Measurements from ENCODE around the gene CENPE. TPM values are rescaled to one million over a fixed set of nuclear protein-coding genes. Genes with fewer than 3 reads are reported as not detected.

CENPE gene
- total RNA-seq, 1 donor from 2014 or later = 95.2 TPM

DNA sequence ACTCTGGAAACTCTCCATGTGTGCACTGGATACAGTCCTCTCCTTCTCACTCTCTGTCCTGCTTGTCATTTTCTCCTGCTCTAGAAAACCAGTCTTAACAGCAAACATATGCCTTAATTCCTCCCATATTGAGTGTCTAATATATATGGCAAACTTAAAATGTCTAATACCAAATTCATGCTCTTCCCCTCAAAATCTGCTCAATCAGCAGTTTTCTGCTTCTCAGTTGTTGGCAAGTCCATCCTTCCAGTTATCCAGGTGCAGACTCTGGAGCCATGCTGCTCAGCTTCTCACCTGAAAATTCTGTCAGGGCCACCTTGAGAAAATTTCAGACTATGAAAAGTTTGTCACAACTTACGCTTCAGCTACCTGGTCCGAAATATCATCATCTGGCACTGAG, 3.1 kb upstream of the CENPE start:
- Histone ChIP-seq H3K79me2 (ENCODE audit: low read depth) (peaks cover 19% of the 10 kb centered on the region), H3K4me3 (no peak overlapping the region), H3K4me1 (peaks cover 10% of the 10 kb centered on the region), H3K27me3 (no peaks in the 10 kb centered on the region), H3K9ac (no peak overlapping the region), H3K36me3 (peaks cover 5% of the 10 kb centered on the region), H4K20me1 (ENCODE audit: low read depth) (no peaks in the 10 kb centered on the region), H2AFZ (replicated peaks) (peak overlapping the region; percentile 60), H3K27ac (no peak overlapping the region), H3K9me3 (ENCODE audit: low read depth) (no peaks in the 10 kb centered on the region), H3K4me2 (no peak overlapping the region), H3F3A (ENCODE audit: low read depth) (no peaks in the 10 kb centered on the region)
- TF ChIP-seq, protein P1, sequence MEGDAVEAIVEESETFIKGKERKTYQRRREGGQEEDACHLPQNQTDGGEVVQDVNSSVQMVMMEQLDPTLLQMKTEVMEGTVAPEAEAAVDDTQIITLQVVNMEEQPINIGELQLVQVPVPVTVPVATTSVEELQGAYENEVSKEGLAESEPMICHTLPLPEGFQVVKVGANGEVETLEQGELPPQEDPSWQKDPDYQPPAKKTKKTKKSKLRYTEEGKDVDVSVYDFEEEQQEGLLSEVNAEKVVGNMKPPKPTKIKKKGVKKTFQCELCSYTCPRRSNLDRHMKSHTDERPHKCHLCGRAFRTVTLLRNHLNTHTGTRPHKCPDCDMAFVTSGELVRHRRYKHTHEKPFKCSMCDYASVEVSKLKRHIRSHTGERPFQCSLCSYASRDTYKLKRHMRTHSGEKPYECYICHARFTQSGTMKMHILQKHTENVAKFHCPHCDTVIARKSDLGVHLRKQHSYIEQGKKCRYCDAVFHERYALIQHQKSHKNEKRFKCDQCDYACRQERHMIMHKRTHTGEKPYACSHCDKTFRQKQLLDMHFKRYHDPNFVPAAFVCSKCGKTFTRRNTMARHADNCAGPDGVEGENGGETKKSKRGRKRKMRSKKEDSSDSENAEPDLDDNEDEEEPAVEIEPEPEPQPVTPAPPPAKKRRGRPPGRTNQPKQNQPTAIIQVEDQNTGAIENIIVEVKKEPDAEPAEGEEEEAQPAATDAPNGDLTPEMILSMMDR (IDR thresholded peaks at IDR 0.05) = no peak
- TF ChIP-seq EZH2phosphoT487 (IDR thresholded peaks at IDR 0.05) (no peak), EZH2 (IDR thresholded peaks at IDR 0.05) (no peak)
- Mint-ChIP-seq H3K9me3 (no peaks in the 10 kb centered on the region), H3K36me3 (no peaks in the 10 kb centered on the region), H3K4me1 (peaks cover 14% of the 10 kb centered on the region), H3K27ac (no peak overlapping the region), H3K4me3 (no peak overlapping the region), H3K27me3 (ENCODE audit: insufficient read depth, low read depth) (no peaks in the 10 kb centered on the region)
- no peak for DNase-seq (ENCODE audit: low spot score)

DNA sequence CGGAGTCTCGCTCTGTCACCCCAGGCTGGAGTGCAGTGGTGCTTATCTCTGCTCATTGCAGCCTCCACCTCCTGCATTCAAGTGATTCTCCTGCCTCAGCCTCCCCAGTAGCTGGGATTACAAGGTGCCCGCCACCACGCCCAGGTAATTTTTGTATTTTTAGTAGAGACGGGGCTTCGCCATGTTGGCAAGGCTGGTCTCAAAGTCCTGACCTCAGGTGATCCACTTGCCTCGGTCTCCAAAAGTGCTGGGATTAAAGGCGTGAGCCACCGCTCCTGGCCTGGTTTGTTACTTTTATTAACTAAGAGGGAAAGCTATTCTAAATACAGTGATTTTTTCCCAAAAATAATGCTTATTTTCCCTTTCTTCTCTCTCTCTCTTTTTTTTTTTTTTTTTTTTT, 866 bp upstream of the CENPE start:
- Mint-ChIP-seq H3K36me3 (peaks cover 6% of the 10 kb centered on the region), H3K9me3 (no peaks in the 10 kb centered on the region), H3K27ac (no peak overlapping the region), H3K4me1 (peaks cover 16% of the 10 kb centered on the region), H3K4me3 (peak overlapping the region; percentile 96), H3K27me3 (ENCODE audit: insufficient read depth, low read depth) (no peaks in the 10 kb centered on the region)
- H3K9me3 ChIP-seq (ENCODE audit: low read depth) = no peaks in the 10 kb centered on the region
- peaks cover 14% of the 10 kb centered on the region for H3K4me1 ChIP-seq
- H3K9ac ChIP-seq = no peak overlapping the region
- DNase-seq (ENCODE audit: low spot score) = no peak
- peaks cover 27% of the 10 kb centered on the region for H3K36me3 ChIP-seq
- H3K27ac ChIP-seq = no peak overlapping the region
- H3K27me3 ChIP-seq = no peaks in the 10 kb centered on the region
- no peaks in the 10 kb centered on the region for H4K20me1 ChIP-seq (ENCODE audit: low read depth)
- peak overlapping the region; percentile 90 for H2AFZ ChIP-seq (replicated peaks)
- no peaks in the 10 kb centered on the region for H3F3A ChIP-seq (ENCODE audit: low read depth)
- peaks cover 32% of the 10 kb centered on the region for H3K79me2 ChIP-seq (ENCODE audit: low read depth)
- H3K4me3 ChIP-seq = no peak overlapping the region
- TF ChIP-seq EZH2 (IDR thresholded peaks at IDR 0.05) (no peak), EZH2phosphoT487 (IDR thresholded peaks at IDR 0.05) (no peak)
- TF ChIP-seq, protein P1 (IDR thresholded peaks at IDR 0.05) = no peak
- H3K4me2 ChIP-seq = no peak overlapping the region

- Histone ChIP-seq H3K27ac (no peak overlapping the region), H3K27me3 (no peaks in the 10 kb centered on the region), H3K4me3 (peak overlapping the region; percentile 85), H3K36me3 (peaks cover 39% of the 10 kb centered on the region), H3F3A (ENCODE audit: low read depth) (no peaks in the 10 kb centered on the region), H4K20me1 (ENCODE audit: low read depth) (no peaks in the 10 kb centered on the region), H3K9me3 (ENCODE audit: low read depth) (no peaks in the 10 kb centered on the region), H3K79me2 (ENCODE audit: low read depth) (peaks cover 32% of the 10 kb centered on the region), H3K4me1 (peaks cover 14% of the 10 kb centered on the region), H3K4me2 (peak overlapping the region; percentile 84), H3K9ac (peak overlapping the region; percentile 46), H2AFZ (replicated peaks) (peak overlapping the region; percentile 90)
- TF ChIP-seq EZH2phosphoT487 (IDR thresholded peaks at IDR 0.05) (no peak), EZH2 (IDR thresholded peaks at IDR 0.05) (no peak)
- TF ChIP-seq, protein P1 (IDR thresholded peaks at IDR 0.05) = no peak
- Mint-ChIP-seq H3K36me3 (peaks cover 9% of the 10 kb centered on the region), H3K9me3 (no peaks in the 10 kb centered on the region), H3K27ac (peak overlapping the region; percentile 58), H3K4me1 (peaks cover 16% of the 10 kb centered on the region), H3K4me3 (peak overlapping the region; percentile 96), H3K27me3 (ENCODE audit: insufficient read depth, low read depth) (no peaks in the 10 kb centered on the region)
- no peak for DNase-seq (ENCODE audit: low spot score)
Observed at GRCh38 chr4:103197765-103198110, 405 bp downstream of the CENPE start.

Data from neural progenitor cell (in vitro differentiated cells).